PFSK-1 (cell line): ENCODE measurements around the gene BRCA2.

ENCODE experiments used
- FOXP2 ChIP-seq: optimal IDR thresholded peaks from 2 replicates; pipeline ENCODE3; 2011; ENCODE audit warnings: borderline replicate concordance, control low read depth, inconsistent platforms; ENCODE audit not compliant: insufficient read depth; ENCODE audit errors: extremely low read length, extremely low read depth
- POLR2AphosphoS5 ChIP-seq: IDR thresholded peaks from 2 replicates; pipeline ENCODE4 v1.6.1; 2012; ENCODE audit warnings: low read depth, mild to moderate bottlenecking, control low read depth, low read length, moderate library complexity
- SIN3A ChIP-seq: IDR thresholded peaks from 2 replicates; pipeline ENCODE4 v1.6.1; 2012; ENCODE audit warnings: mild to moderate bottlenecking, low read length, moderate library complexity, borderline replicate concordance; ENCODE audit not compliant: insufficient read depth
- TAF1 ChIP-seq: IDR thresholded peaks from 2 replicates; pipeline ENCODE4 v1.6.1; 2012; ENCODE audit warnings: low read length, control low read depth, borderline replicate concordance; ENCODE audit not compliant: insufficient read depth
- TF ChIP-seq, protein P1 (sequence below), 2 experiments: IDR thresholded peaks; 2 replicates each; pipeline versions ENCODE4 v1.6.1 to v1.8.0; 2011 to 2012; ENCODE audit warnings: low read depth in 2 of 2, low read length in 2 of 2, control low read depth in 1 of 2, inconsistent platforms in 1 of 2, mild to moderate bottlenecking in 1 of 2, moderate library complexity in 1 of 2; ENCODE audit not compliant: insufficient read depth in 1 of 2

Gene BRCA2

DNA sequence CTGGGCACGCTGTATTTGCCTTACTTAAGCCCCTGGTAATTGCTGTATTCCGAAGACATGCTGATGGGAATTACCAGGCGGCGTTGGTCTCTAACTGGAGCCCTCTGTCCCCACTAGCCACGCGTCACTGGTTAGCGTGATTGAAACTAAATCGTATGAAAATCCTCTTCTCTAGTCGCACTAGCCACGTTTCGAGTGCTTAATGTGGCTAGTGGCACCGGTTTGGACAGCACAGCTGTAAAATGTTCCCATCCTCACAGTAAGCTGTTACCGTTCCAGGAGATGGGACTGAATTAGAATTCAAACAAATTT, 676 bp downstream of the BRCA2 start:
- TF ChIP-seq TAF1 (no peak), POLR2AphosphoS5 (no peak), FOXP2 (no peak), SIN3A (no peak)
- TF ChIP-seq, protein P1, sequence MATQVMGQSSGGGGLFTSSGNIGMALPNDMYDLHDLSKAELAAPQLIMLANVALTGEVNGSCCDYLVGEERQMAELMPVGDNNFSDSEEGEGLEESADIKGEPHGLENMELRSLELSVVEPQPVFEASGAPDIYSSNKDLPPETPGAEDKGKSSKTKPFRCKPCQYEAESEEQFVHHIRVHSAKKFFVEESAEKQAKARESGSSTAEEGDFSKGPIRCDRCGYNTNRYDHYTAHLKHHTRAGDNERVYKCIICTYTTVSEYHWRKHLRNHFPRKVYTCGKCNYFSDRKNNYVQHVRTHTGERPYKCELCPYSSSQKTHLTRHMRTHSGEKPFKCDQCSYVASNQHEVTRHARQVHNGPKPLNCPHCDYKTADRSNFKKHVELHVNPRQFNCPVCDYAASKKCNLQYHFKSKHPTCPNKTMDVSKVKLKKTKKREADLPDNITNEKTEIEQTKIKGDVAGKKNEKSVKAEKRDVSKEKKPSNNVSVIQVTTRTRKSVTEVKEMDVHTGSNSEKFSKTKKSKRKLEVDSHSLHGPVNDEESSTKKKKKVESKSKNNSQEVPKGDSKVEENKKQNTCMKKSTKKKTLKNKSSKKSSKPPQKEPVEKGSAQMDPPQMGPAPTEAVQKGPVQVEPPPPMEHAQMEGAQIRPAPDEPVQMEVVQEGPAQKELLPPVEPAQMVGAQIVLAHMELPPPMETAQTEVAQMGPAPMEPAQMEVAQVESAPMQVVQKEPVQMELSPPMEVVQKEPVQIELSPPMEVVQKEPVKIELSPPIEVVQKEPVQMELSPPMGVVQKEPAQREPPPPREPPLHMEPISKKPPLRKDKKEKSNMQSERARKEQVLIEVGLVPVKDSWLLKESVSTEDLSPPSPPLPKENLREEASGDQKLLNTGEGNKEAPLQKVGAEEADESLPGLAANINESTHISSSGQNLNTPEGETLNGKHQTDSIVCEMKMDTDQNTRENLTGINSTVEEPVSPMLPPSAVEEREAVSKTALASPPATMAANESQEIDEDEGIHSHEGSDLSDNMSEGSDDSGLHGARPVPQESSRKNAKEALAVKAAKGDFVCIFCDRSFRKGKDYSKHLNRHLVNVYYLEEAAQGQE (IDR thresholded peaks at IDR 0.05; ENCODE audit: insufficient read depth in 1 of 2, low read depth in 2 of 2, low read length in 2 of 2), result no peak

DNA sequence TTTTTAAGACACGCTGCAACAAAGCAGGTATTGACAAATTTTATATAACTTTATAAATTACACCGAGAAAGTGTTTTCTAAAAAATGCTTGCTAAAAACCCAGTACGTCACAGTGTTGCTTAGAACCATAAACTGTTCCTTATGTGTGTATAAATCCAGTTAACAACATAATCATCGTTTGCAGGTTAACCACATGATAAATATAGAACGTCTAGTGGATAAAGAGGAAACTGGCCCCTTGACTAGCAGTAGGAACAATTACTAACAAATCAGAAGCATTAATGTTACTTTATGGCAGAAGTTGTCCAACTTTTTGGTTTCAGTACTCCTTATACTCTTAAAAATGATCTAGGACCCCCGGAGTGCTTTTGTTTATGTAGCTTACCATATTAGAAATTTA, 1.2 kb downstream of the BRCA2 start:
- TF ChIP-seq POLR2AphosphoS5 (no peak), FOXP2 (no peak), SIN3A (no peak), TAF1 (no peak)
- TF ChIP-seq, protein P1 (IDR thresholded peaks at IDR 0.05; ENCODE audit: insufficient read depth in 1 of 2, low read depth in 2 of 2, low read length in 2 of 2), result no peak

DNA sequence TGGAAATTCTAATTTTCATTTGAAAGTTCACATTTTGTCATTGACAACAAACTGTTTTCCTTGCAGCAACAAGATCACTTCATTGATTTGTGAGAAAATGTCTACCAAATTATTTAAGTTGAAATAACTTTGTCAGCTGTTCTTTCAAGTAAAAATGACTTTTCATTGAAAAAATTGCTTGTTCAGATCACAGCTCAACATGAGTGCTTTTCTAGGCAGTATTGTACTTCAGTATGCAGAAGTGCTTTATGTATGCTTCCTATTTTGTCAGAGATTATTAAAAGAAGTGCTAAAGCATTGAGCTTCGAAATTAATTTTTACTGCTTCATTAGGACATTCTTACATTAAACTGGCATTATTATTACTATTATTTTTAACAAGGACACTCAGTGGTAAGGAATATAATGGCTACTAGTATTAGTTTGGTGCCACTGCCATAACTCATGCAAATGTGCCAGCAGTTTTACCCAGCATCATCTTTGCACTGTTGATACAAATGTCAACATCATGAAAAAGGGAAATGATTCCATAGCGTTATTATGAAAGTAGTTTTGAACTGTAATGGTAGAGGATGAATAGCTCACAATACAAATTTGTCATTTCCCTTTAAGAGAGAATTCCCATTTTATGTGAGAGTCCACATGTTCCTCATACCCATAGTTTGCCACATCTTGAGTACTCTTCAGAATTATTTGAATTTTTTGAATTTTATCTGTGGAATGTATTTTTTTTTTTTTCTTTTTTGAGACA, 2.6 kb downstream of the BRCA2 start:
- TF ChIP-seq, protein P1 (IDR thresholded peaks at IDR 0.05; ENCODE audit: insufficient read depth in 1 of 2, low read depth in 2 of 2, low read length in 2 of 2), result no peak
- TF ChIP-seq TAF1 (no peak), FOXP2 (no peak), SIN3A (no peak), POLR2AphosphoS5 (no peak)

DNA sequence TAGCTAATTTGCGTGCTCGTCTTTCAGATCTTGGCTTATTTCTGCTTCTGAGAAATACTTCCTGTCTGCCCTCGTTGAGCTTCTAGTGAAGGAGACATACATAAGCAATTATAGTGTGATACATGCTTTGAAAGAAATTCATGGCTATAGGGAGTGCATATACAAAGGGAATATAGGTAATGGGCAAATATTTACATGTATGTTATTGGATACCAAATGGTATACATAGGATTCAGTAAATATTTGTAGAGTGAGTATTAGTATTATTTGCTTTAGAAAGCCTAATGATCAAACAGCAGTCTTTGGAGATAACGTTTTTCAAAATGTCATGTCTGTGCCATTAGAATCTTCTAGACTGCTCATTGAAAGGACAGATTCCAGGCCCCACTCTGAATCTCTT, 5.2 kb downstream of the BRCA2 start:
- TF ChIP-seq, protein P1 (IDR thresholded peaks at IDR 0.05; ENCODE audit: insufficient read depth in 1 of 2, low read depth in 2 of 2, low read length in 2 of 2), result no peak
- TF ChIP-seq FOXP2, result no peak
- no peak for TF ChIP-seq POLR2AphosphoS5
- TF ChIP-seq TAF1, result no peak
- no peak for TF ChIP-seq SIN3A
